Measurements from ENCODE around the gene NUDT12. TPM values are rescaled to one million over a fixed set of nuclear protein-coding genes. Genes with fewer than 3 reads are reported as not detected.

Gene NUDT12
- polyA plus RNA-seq, 3 donors: 0.08 to 1.1 (median 0.11) TPM

GRCh38 chr5:103541114-103541513 is 21.5 kb downstream of the NUDT12 start:
- no peaks in the 10 kb centered on the region for H3K27me3 ChIP-seq (ENCODE audit: control insufficient read depth in 2 of 2, insufficient read depth in 2 of 2, low read length in 2 of 2)
- Mint-ChIP-seq H3K4me3 (no peak overlapping the region), H3K27me3 (ENCODE audit: low read depth in 3 of 3) (no peaks in the 10 kb centered on the region), H3K36me3 (no peaks in the 10 kb centered on the region), H3K9me3 (peaks cover 0 to 4% (median 0%) of the 10 kb centered on the region in 7 donors), H3K4me1 (no peaks in the 10 kb centered on the region), H3K27ac (no peak overlapping the region)
- H3K4me2 ChIP-seq (replicated peaks; ENCODE audit: extremely low read depth, low read length, poor library complexity, severe bottlenecking): no peak overlapping the region
- no peak overlapping the region for H3K27ac ChIP-seq (ENCODE audit: low read depth in 1 of 2, low read length in 2 of 2)
- no peak overlapping the region for H2AFZ ChIP-seq (ENCODE audit: insufficient read depth, low read depth, low read length, poor library complexity, severe bottlenecking)
- no peaks in the 10 kb centered on the region for H3K36me3 ChIP-seq (replicated peaks in 1 of 2; ENCODE audit: control insufficient read depth in 1 of 2, insufficient read depth in 2 of 2, low read length in 2 of 2)
- no peak overlapping the region for H3K4me3 ChIP-seq (replicated peaks in 1 of 3; ENCODE audit: low read depth in 2 of 3, low read length in 3 of 3)
- no CpG with 5 or more reads among the region's 2 CpGs for whole genome bisulfite sequencing (ENCODE audit: insufficient coverage)
- no peak overlapping the region for H3K9ac ChIP-seq (ENCODE audit: insufficient read depth, low read length, poor library complexity, severe bottlenecking)
- H3K4me1 ChIP-seq (ENCODE audit: control insufficient read depth in 1 of 2, insufficient read depth in 2 of 2, low read length in 2 of 2): no peaks in the 10 kb centered on the region
- H3K79me2 ChIP-seq (ENCODE audit: insufficient read depth, low read length): no peaks in the 10 kb centered on the region
- intact Hi-C loops (cut with micrococcal nuclease): no loop called here
- no peaks in the 10 kb centered on the region for H3K9me3 ChIP-seq (replicated peaks in 1 of 2; ENCODE audit: control insufficient read depth in 1 of 2, insufficient read depth in 1 of 2, low read length in 2 of 2)
- H4K20me1 ChIP-seq (ENCODE audit: insufficient read depth, low read length): no peaks in the 10 kb centered on the region
- DNase-seq: no peak
- TF ChIP-seq, protein P1, sequence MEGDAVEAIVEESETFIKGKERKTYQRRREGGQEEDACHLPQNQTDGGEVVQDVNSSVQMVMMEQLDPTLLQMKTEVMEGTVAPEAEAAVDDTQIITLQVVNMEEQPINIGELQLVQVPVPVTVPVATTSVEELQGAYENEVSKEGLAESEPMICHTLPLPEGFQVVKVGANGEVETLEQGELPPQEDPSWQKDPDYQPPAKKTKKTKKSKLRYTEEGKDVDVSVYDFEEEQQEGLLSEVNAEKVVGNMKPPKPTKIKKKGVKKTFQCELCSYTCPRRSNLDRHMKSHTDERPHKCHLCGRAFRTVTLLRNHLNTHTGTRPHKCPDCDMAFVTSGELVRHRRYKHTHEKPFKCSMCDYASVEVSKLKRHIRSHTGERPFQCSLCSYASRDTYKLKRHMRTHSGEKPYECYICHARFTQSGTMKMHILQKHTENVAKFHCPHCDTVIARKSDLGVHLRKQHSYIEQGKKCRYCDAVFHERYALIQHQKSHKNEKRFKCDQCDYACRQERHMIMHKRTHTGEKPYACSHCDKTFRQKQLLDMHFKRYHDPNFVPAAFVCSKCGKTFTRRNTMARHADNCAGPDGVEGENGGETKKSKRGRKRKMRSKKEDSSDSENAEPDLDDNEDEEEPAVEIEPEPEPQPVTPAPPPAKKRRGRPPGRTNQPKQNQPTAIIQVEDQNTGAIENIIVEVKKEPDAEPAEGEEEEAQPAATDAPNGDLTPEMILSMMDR (IDR thresholded peaks at IDR 0.05): no peak

GRCh38 chr5:103539376-103540330 is 22.9 kb downstream of the NUDT12 start:
- no peaks in the 10 kb centered on the region for H4K20me1 ChIP-seq (ENCODE audit: insufficient read depth, low read length)
- 40% methylated on average over 1 of the region's 3 CpGs for WGBS (ENCODE audit: insufficient coverage)
- H3K27me3 ChIP-seq (ENCODE audit: control insufficient read depth in 2 of 2, insufficient read depth in 2 of 2, low read length in 2 of 2): no peaks in the 10 kb centered on the region
- H3K4me3 Mint-ChIP-seq: no peak overlapping the region
- H3K4me3 ChIP-seq (replicated peaks in 1 of 3; ENCODE audit: low read depth in 2 of 3, low read length in 3 of 3): no peak overlapping the region
- H3K9ac ChIP-seq (ENCODE audit: insufficient read depth, low read length, poor library complexity, severe bottlenecking): no peak overlapping the region
- H3K4me1 ChIP-seq (ENCODE audit: control insufficient read depth in 1 of 2, insufficient read depth in 2 of 2, low read length in 2 of 2): no peaks in the 10 kb centered on the region
- H3K27ac Mint-ChIP-seq: no peak overlapping the region
- no peaks in the 10 kb centered on the region for H3K27me3 Mint-ChIP-seq (ENCODE audit: low read depth in 3 of 3)
- no peaks in the 10 kb centered on the region for H3K79me2 ChIP-seq (ENCODE audit: insufficient read depth, low read length)
- no peaks in the 10 kb centered on the region for H3K36me3 Mint-ChIP-seq
- DNase-seq: no peak
- H3K9me3 ChIP-seq (replicated peaks in 1 of 2; ENCODE audit: control insufficient read depth in 1 of 2, insufficient read depth in 1 of 2, low read length in 2 of 2): no peaks in the 10 kb centered on the region
- intact Hi-C loops (cut with micrococcal nuclease): no loop called here
- H3K27ac ChIP-seq (ENCODE audit: low read depth in 1 of 2, low read length in 2 of 2): no peak overlapping the region
- no peak overlapping the region for H3K4me2 ChIP-seq (replicated peaks; ENCODE audit: extremely low read depth, low read length, poor library complexity, severe bottlenecking)
- TF ChIP-seq, protein P1 (IDR thresholded peaks at IDR 0.05): no peak
- H3K4me1 Mint-ChIP-seq: no peaks in the 10 kb centered on the region
- no peak overlapping the region for H2AFZ ChIP-seq (ENCODE audit: insufficient read depth, low read depth, low read length, poor library complexity, severe bottlenecking)
- H3K36me3 ChIP-seq (replicated peaks in 1 of 2; ENCODE audit: control insufficient read depth in 1 of 2, insufficient read depth in 2 of 2, low read length in 2 of 2): no peaks in the 10 kb centered on the region
- peaks cover 0 to 4% (median 0%) of the 10 kb centered on the region in 7 donors for H3K9me3 Mint-ChIP-seq

All from CD14-positive monocyte (primary cell).